Stimulated activated CD4-positive, alpha-beta T cell treated with anti-CD3 and anti-CD28 coated beads, Interleukin-4, amount 100 ng/mL, for 24 hours (primary cell): ENCODE measurements around the gene SYNGR3.

Source experiments
- DNase-seq: peaks from one replicate; pipeline ENCODE4 v3.0.0-alpha.2; 2020

SYNGR3 gene

GRCh38 chr16:2042986-2043666 is 53.4 kb downstream of the SYNGR3 start:
- DNase-seq = no peak
